H9 (cell line): ENCODE measurements around the gene STARD4. TPM values are rescaled to one million over a fixed set of nuclear protein-coding genes. Genes with fewer than 3 reads are reported as not detected.

Source experiments
- DNase-seq: peaks from one replicate; pipeline ENCODE4 v3.0.0-alpha.2; 2017
- H2AFZ ChIP-seq: one replicate; pipeline ENCODE4 v1.6.1; 2013; ENCODE audit warnings: mild to moderate bottlenecking, low read length, control low read depth, moderate library complexity
- H2AK5ac ChIP-seq: 2 replicates; pipeline ENCODE4 v1.6.1; 2013; ENCODE audit warnings: low read length, control low read depth, mixed read lengths; ENCODE audit not compliant: insufficient read length
- H2BK120ac ChIP-seq: one replicate; pipeline ENCODE4 v1.6.1; 2013; ENCODE audit warnings: low read depth, mild to moderate bottlenecking, low read length, control low read depth, inconsistent platforms; ENCODE audit not compliant: poor library complexity, severe bottlenecking
- H2BK12ac ChIP-seq: 2 replicates; pipeline ENCODE4 v1.6.1; 2013; ENCODE audit warnings: low read length, control low read depth, mixed read lengths, low read depth; ENCODE audit not compliant: insufficient read length
- H2BK15ac ChIP-seq: 2 replicates; pipeline ENCODE4 v1.6.1; 2013; ENCODE audit warnings: low read depth, low read length, control low read depth
- H2BK20ac ChIP-seq: one replicate; pipeline ENCODE4 v1.6.1; 2013; ENCODE audit warnings: low read depth, mild to moderate bottlenecking, low read length, control low read depth, inconsistent platforms; ENCODE audit not compliant: poor library complexity, severe bottlenecking
- H2BK5ac ChIP-seq: 2 replicates; pipeline ENCODE4 v1.6.1; 2013; ENCODE audit warnings: low read length, control low read depth, mixed read lengths; ENCODE audit not compliant: insufficient read length
- H3K14ac ChIP-seq: 2 replicates; pipeline ENCODE4 v1.6.1; 2013; ENCODE audit warnings: low read length, control low read depth; ENCODE audit not compliant: insufficient read depth
- H3K18ac ChIP-seq: 2 replicates; pipeline ENCODE4 v1.6.1; 2013; ENCODE audit warnings: low read depth, mild to moderate bottlenecking, mixed read lengths, low read length, control low read depth; ENCODE audit not compliant: insufficient read length
- H3K23ac ChIP-seq: 2 replicates; pipeline ENCODE4 v1.6.1; 2013; ENCODE audit warnings: low read length, control low read depth, mixed read lengths, low read depth; ENCODE audit not compliant: insufficient read length
- H3K23me2 ChIP-seq: 2 replicates; pipeline ENCODE4 v1.6.1; 2013; ENCODE audit warnings: low read depth, mild to moderate bottlenecking, mixed read lengths, low read length, control low read depth; ENCODE audit not compliant: insufficient read length, poor library complexity, severe bottlenecking
- H3K27ac ChIP-seq: 2 replicates; pipeline ENCODE4 v1.5.1; 2013; ENCODE audit warnings: low read length, control low read depth, mixed read lengths, low read depth; ENCODE audit not compliant: insufficient read length
- H3K27me3 ChIP-seq: 2 replicates; pipeline ENCODE4 v1.6.1; 2013; ENCODE audit warnings: low read length, control low read depth, inconsistent platforms; ENCODE audit not compliant: insufficient read depth
- H3K4ac ChIP-seq: 2 replicates; pipeline ENCODE4 v1.6.1; 2013; ENCODE audit warnings: low read depth, mild to moderate bottlenecking, control low read depth, inconsistent platforms, low read length, moderate library complexity
- H3K4me1 ChIP-seq: 2 replicates; pipeline ENCODE4 v1.6.1; 2013; ENCODE audit warnings: low read length, control low read depth, inconsistent platforms; ENCODE audit not compliant: insufficient read depth
- H3K4me2 ChIP-seq: 2 replicates; pipeline ENCODE4 v1.6.1; 2013; ENCODE audit warnings: low read length, control low read depth, mixed read lengths; ENCODE audit not compliant: insufficient read length, insufficient read depth
- H3K56ac ChIP-seq: 2 replicates; pipeline ENCODE4 v1.6.1; 2013; ENCODE audit warnings: low read depth, mild to moderate bottlenecking, mixed read lengths, low read length, control low read depth; ENCODE audit not compliant: insufficient read length
- H3K79me1 ChIP-seq: 2 replicates; pipeline ENCODE4 v1.6.1; 2013; ENCODE audit warnings: low read depth, mild to moderate bottlenecking, moderate library complexity, low read length, control low read depth, inconsistent platforms; ENCODE audit not compliant: insufficient read depth, poor library complexity, severe bottlenecking
- H3K79me2 ChIP-seq: 2 replicates; pipeline ENCODE4 v1.6.1; 2013; ENCODE audit warnings: low read length, control low read depth, inconsistent platforms; ENCODE audit not compliant: insufficient read depth
- H3K9ac ChIP-seq: 2 replicates; pipeline ENCODE4 v1.6.1; 2013; ENCODE audit warnings: low read length, control low read depth, mixed read lengths; ENCODE audit not compliant: insufficient read length; ENCODE audit errors: extremely low read depth
- H3K9me3 ChIP-seq: one replicate; pipeline ENCODE4 v1.6.1; 2013; ENCODE audit warnings: low read depth, low read length, inconsistent platforms; ENCODE audit not compliant: control insufficient read depth
- H3T11ph ChIP-seq: one replicate; pipeline ENCODE4 v1.6.1; 2013; ENCODE audit warnings: mild to moderate bottlenecking, low read length, control low read depth, inconsistent platforms
- H4K20me1 ChIP-seq: one replicate; pipeline ENCODE4 v1.6.1; 2013; ENCODE audit not compliant: control insufficient read depth, insufficient read length, insufficient read depth
- H4K5ac ChIP-seq: 2 replicates; pipeline ENCODE4 v1.6.1; 2013; ENCODE audit warnings: low read depth, mild to moderate bottlenecking, mixed read lengths, low read length, control low read depth; ENCODE audit not compliant: insufficient read length
- H4K8ac ChIP-seq: replicated peaks from 2 replicates; pipeline ENCODE4 v1.6.1; 2013; ENCODE audit warnings: low read length, control low read depth, mixed read lengths, low read depth; ENCODE audit not compliant: insufficient read length
- H4K91ac ChIP-seq: 2 replicates; pipeline ENCODE4 v1.6.1; 2013; ENCODE audit warnings: low read depth, mild to moderate bottlenecking, moderate library complexity, mixed read lengths, low read length, control low read depth; ENCODE audit not compliant: insufficient read length
- H3K27ac Mint-ChIP-seq, 3 experiments: 2 replicates in 2 of 3; 3 replicates in 1 of 3; pipeline ENCODE4 v1.8.0; 2020 to 2021; ENCODE audit warnings: mixed read lengths in 3 of 3, mild to moderate bottlenecking in 1 of 3, moderate library complexity in 1 of 3
- H3K27me3 Mint-ChIP-seq: 2 replicates; pipeline ENCODE4 v1.8.0; 2021; ENCODE audit warnings: low read depth, mild to moderate bottlenecking, moderate library complexity, mixed read lengths
- H3K36me3 Mint-ChIP-seq, 3 experiments: 2 replicates in 2 of 3; 3 replicates in 1 of 3; pipeline ENCODE4 v1.8.0; 2020 to 2021; ENCODE audit warnings: low read depth in 3 of 3, mixed read lengths in 3 of 3; ENCODE audit not compliant: insufficient read depth in 1 of 3
- H3K4me1 Mint-ChIP-seq, 2 experiments: 2 replicates each; pipeline ENCODE4 v1.8.0; 2020; ENCODE audit warnings: mixed read lengths in 2 of 2
- H3K4me3 Mint-ChIP-seq, 2 experiments: 2 replicates in 1 of 2; 3 replicates in 1 of 2; pipeline ENCODE4 v1.8.0; 2020 to 2021; ENCODE audit warnings: mild to moderate bottlenecking in 2 of 2, mixed read lengths in 2 of 2, moderate library complexity in 1 of 2
- H3K9me3 Mint-ChIP-seq, 2 experiments: 2 replicates in 1 of 2; 3 replicates in 1 of 2; pipeline ENCODE4 v1.8.0; 2020; ENCODE audit warnings: mild to moderate bottlenecking in 2 of 2, mixed read lengths in 2 of 2, moderate library complexity in 1 of 2
- WGBS: extraction: QIAGEN DNeasy Blood & Tissue Kit; methylation state at CpG from one replicate; pipeline ENCODE4 v1.1.7; 2013; ENCODE audit warnings: missing lambda C conversion rate, low lambda C conversion rate, mixed read lengths; ENCODE audit not compliant: insufficient read length; ENCODE audit errors: extremely low coverage; 5-methylcytosine and 5-hydroxymethylcytosine counted together
- total RNA-seq: library from RNA; stranded (reverse); gene quantifications from 2 replicates; pipeline ENCODE4 v1.2.1, GENCODE V29; 2021
- TF ChIP-seq, protein P1 (sequence below): fragments of 200-600 bp; sonication (generic); conservative IDR thresholded peaks from 3 replicates; pipeline ENCODE4 v1.8.0; 2021; ENCODE audit warnings: antibody characterized with exemption, mild to moderate bottlenecking

The STARD4 gene
- total RNA-seq, 1 experiment from 2014 or later = 28.7 TPM

DNA sequence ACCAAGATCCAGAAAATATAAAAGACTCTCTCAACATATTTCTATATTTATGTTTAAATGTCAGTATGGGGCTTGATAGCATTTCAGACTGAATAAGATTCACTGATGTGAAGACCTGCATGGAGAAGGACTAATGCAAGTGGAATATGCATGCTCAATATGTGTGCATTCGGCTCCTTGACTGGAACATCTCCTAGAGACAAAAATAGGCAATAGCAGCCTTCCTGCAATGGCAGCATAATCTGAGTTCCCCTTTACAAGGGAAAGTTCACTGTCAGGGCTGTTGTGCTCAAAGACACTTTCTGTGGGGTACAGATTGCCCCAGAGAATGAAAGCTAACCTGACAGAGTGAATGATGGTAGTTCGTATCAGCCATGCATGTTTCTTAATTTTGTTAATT lies 42.4 kb downstream of the STARD4 start:
- WGBS = no CpG with 5 or more reads among the region's 2 CpGs
- Mint-ChIP-seq H3K4me1 (no peaks in the 10 kb centered on the region), H3K36me3 (peaks cover 2 to 23% (median 4%) of the 10 kb centered on the region in 3 experiments; a peak in 5 of 7 replicates), H3K9me3 (peaks cover 12 to 14% of the 10 kb centered on the region in 2 experiments), H3K27me3 (no peaks in the 10 kb centered on the region), H3K27ac (no peak overlapping the region), H3K4me3 (no peak overlapping the region)
- Histone ChIP-seq H3K27me3 (no peaks in the 10 kb centered on the region), H3K14ac (no peak overlapping the region), H4K20me1 (no peaks in the 10 kb centered on the region), H4K91ac (no peak overlapping the region), H2AFZ (no peak overlapping the region), H2BK5ac (no peak overlapping the region), H3K18ac (no peak overlapping the region), H4K5ac (no peak overlapping the region), H3K27ac (no peak overlapping the region), H3K79me1 (no peaks in the 10 kb centered on the region), H3K9me3 (no peaks in the 10 kb centered on the region), H2BK120ac (no peak overlapping the region), H3K56ac (no peak overlapping the region), H2BK12ac (no peak overlapping the region), H3T11ph (no peak overlapping the region), H3K4ac (no peak overlapping the region), H2BK15ac (no peak overlapping the region), H3K4me1 (no peaks in the 10 kb centered on the region), H3K9ac (no peak overlapping the region), H3K79me2 (no peaks in the 10 kb centered on the region), H3K23me2 (no peaks in the 10 kb centered on the region), H2AK5ac (no peak overlapping the region), H4K8ac (no peak overlapping the region), H3K23ac (no peak overlapping the region), H3K4me2 (no peak overlapping the region), H2BK20ac (no peak overlapping the region)
- DNase-seq = no peak
- TF ChIP-seq, protein P1, sequence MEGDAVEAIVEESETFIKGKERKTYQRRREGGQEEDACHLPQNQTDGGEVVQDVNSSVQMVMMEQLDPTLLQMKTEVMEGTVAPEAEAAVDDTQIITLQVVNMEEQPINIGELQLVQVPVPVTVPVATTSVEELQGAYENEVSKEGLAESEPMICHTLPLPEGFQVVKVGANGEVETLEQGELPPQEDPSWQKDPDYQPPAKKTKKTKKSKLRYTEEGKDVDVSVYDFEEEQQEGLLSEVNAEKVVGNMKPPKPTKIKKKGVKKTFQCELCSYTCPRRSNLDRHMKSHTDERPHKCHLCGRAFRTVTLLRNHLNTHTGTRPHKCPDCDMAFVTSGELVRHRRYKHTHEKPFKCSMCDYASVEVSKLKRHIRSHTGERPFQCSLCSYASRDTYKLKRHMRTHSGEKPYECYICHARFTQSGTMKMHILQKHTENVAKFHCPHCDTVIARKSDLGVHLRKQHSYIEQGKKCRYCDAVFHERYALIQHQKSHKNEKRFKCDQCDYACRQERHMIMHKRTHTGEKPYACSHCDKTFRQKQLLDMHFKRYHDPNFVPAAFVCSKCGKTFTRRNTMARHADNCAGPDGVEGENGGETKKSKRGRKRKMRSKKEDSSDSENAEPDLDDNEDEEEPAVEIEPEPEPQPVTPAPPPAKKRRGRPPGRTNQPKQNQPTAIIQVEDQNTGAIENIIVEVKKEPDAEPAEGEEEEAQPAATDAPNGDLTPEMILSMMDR = no peak
